SH-SY5Y (cell line): ENCODE data around the gene CCT5.

ENCODE experiments used
- GATA2 ChIP-seq: IDR thresholded peaks from 2 replicates; pipeline ENCODE4 v1.6.1; 2011; ENCODE audit warnings: mild to moderate bottlenecking, low read depth, low read length
- GATA3 ChIP-seq: IDR thresholded peaks from 2 replicates; pipeline ENCODE4 v1.6.1; 2011; ENCODE audit warnings: low read depth, mild to moderate bottlenecking, low read length, moderate library complexity

GRCh38 chr5:10306806-10307205, 56.7 kb downstream of the CCT5 start:
- TF ChIP-seq GATA2 (no peak), GATA3 (no peak)
